NOMO-1 treated with dmso at 0.1 percent for 144 hours (cell line): Measurements from ENCODE around the gene CT47C1.

ENCODE experiments used
- DNase-seq: peaks from one replicate; lab custom pipeline; 2025; ENCODE audit not compliant: unreplicated experiment; lab: John Stamatoyannopoulos, UW

Gene CT47C1

GRCh38 chrX:119073200-119073905 lies 560 bp downstream of the CT47C1 start:
- DNase-seq, result no peak

GRCh38 chrX:119073911-119074310 lies 1.1 kb downstream of the CT47C1 start:
- DNase-seq, result no peak

GRCh38 chrX:119075270-119076025 lies 2.7 kb downstream of the CT47C1 start:
- DNase-seq, result no peak

GRCh38 chrX:119082278-119082677 lies 9.5 kb downstream of the CT47C1 start:
- no peak for DNase-seq

GRCh38 chrX:119084766-119085165 lies 12.0 kb downstream of the CT47C1 start:
- DNase-seq, result no peak

- no peak for DNase-seq
These were observed 14.3 kb downstream of the CT47C1 start for GRCh38 chrX:119087121-119087520.

GRCh38 chrX:119089619-119090018 lies 16.8 kb downstream of the CT47C1 start:
- peak; percentile 22 for DNase-seq

GRCh38 chrX:119090627-119091026 lies 17.8 kb downstream of the CT47C1 start:
- DNase-seq, result no peak

GRCh38 chrX:119093991-119094735 lies 21.4 kb downstream of the CT47C1 start:
- no peak for DNase-seq

- DNase-seq, result no peak
These were observed 22.0 kb downstream of the CT47C1 start for GRCh38 chrX:119094819-119095218.

- DNase-seq, result no peak
These were observed 23.1 kb downstream of the CT47C1 start for GRCh38 chrX:119095936-119096335.

- DNase-seq, result no peak
These were observed 28.4 kb downstream of the CT47C1 start for GRCh38 chrX:119101168-119101567.

- no peak for DNase-seq
These were observed 33.0 kb downstream of the CT47C1 start for GRCh38 chrX:119105826-119106225.

GRCh38 chrX:119107206-119107605 lies 34.4 kb downstream of the CT47C1 start:
- DNase-seq, result no peak

- DNase-seq, result no peak
These were observed 46.1 kb downstream of the CT47C1 start for GRCh38 chrX:119118780-119119395.

GRCh38 chrX:119121341-119121740 lies 48.5 kb downstream of the CT47C1 start:
- DNase-seq, result no peak
